ENCODE results near the gene CTU2. TPM values are rescaled to one million over a fixed set of nuclear protein-coding genes. Genes with fewer than 3 reads are reported as not detected.
A peak's percentile ranks its signal among the peaks of the same experiment; 100 is the strongest.

Gene CTU2
- total RNA-seq, 3 donors from 2014 or later (not counting 1 experiment from before 2014, with no cell fraction given) = 36.6 to 43.3 (median 39.9) TPM

DNA sequence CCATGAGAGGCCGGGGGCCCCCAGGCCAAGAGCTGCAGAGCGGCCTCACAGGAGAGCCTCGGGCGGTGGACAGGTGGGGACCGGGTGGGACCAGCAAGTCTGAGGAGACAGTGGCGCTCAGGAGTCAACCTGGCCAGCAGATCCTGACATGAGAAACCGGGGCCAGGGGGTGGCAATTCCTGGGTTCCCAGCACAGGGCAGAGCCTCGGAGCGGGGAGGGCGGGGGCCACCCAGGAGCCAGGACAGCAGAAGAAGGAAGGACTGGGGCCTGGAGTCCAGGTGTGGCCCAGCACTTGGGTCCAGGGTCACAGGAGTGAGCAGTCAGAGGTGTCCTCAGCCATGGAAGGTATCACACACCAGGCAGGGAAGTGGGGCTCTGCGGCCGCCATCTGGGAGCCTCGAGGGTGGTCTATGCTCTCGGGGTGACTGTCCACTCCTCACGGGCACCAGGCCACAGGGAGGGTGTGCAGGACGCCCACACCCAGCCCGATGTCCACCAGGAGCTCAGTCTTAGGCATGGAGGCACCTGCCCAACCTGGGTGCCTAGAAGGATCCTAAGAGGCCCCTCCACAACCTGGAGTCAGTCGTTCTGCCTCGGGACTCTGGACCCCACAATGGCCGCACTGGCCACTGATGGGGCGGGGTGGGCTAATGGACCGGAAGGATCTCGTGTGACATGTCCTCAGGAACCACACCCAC lies 49.6 kb downstream of the CTU2 start:
- Mint-ChIP-seq H3K4me3 (no peak overlapping the region), H3K27me3 (ENCODE audit: low read depth in 2 of 2) (no peaks in the 10 kb centered on the region), H3K36me3 (no peaks in the 10 kb centered on the region), H3K27ac (no peak overlapping the region), H3K4me1 (peaks cover 16 to 27% of the 10 kb centered on the region in 2 donors), H3K9me3 (no peaks in the 10 kb centered on the region)
- peaks cover 37% of the 10 kb centered on the region for H3K4me1 ChIP-seq (ENCODE audit: control insufficient read depth, insufficient read depth, low read length)
- peaks cover 4% of the 10 kb centered on the region for H3K36me3 ChIP-seq (ENCODE audit: control insufficient read depth, insufficient read depth, low read length)
- TF ChIP-seq, protein P1, sequence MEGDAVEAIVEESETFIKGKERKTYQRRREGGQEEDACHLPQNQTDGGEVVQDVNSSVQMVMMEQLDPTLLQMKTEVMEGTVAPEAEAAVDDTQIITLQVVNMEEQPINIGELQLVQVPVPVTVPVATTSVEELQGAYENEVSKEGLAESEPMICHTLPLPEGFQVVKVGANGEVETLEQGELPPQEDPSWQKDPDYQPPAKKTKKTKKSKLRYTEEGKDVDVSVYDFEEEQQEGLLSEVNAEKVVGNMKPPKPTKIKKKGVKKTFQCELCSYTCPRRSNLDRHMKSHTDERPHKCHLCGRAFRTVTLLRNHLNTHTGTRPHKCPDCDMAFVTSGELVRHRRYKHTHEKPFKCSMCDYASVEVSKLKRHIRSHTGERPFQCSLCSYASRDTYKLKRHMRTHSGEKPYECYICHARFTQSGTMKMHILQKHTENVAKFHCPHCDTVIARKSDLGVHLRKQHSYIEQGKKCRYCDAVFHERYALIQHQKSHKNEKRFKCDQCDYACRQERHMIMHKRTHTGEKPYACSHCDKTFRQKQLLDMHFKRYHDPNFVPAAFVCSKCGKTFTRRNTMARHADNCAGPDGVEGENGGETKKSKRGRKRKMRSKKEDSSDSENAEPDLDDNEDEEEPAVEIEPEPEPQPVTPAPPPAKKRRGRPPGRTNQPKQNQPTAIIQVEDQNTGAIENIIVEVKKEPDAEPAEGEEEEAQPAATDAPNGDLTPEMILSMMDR (IDR thresholded peaks at IDR 0.05) = no peak
- DNase-seq = no peak
- H3K4me3 ChIP-seq (ENCODE audit: low read length) = no peak overlapping the region
- no peaks in the 10 kb centered on the region for H3K9me3 ChIP-seq (ENCODE audit: control insufficient read depth, insufficient read depth, low read length)
- H3K27ac ChIP-seq (ENCODE audit: low read length) = no peak overlapping the region
- no peaks in the 10 kb centered on the region for H3K27me3 ChIP-seq (ENCODE audit: control insufficient read depth, insufficient read depth, low read length)
- no peak for ATAC-seq
- WGBS (ENCODE audit: insufficient coverage) = 90% methylated on average over 23 of the region's 23 CpGs
- intact Hi-C loops (cut with micrococcal nuclease) = no loop called here

DNA sequence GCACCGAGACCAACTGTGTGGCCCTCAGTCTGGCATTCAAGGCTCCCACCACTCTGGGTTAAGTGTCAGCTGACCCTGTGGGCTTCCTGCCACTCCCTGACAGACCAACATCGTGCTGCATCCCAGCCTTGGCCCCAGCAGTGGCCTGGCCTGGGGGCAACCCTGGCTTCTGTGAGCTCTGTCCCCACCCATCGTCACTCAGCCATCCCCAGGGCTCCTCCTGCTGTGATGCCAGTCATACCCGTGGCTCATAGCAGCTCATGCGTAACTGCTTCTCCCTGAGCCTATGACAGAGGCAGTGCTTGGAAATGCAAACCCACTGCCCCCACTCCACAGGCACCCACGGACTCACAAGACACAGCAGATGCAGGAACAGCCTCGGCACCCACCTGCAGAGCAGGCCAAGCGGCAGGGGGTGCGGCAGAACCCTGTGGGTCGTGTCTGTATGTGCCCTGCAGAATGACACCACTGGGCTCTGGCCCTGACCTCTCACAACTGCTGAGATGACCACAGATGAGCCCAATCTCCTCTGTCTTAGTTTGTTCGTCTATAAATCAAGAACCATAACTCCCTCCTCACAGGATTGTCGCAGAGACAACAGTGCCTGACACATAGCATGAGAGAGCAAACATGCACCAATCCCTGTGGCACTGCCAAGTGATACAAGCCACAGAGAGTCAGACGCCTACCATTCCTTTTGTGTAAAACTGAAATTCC lies 52.1 kb downstream of the CTU2 start:
- peaks cover 16 to 24% of the 10 kb centered on the region in 2 donors for H3K4me1 Mint-ChIP-seq
- Histone ChIP-seq H3K27ac (ENCODE audit: low read length) (no peak overlapping the region), H3K27me3 (ENCODE audit: control insufficient read depth, insufficient read depth, low read length) (no peaks in the 10 kb centered on the region), H3K36me3 (ENCODE audit: control insufficient read depth, insufficient read depth, low read length) (no peaks in the 10 kb centered on the region), H3K9me3 (ENCODE audit: control insufficient read depth, insufficient read depth, low read length) (no peaks in the 10 kb centered on the region), H3K4me1 (ENCODE audit: control insufficient read depth, insufficient read depth, low read length) (peaks cover 39% of the 10 kb centered on the region), H3K4me3 (ENCODE audit: low read length) (no peak overlapping the region)
- TF ChIP-seq, protein P1 (IDR thresholded peaks at IDR 0.05) = no peak
- DNase-seq (no peak), ATAC-seq (no peak)
- intact Hi-C loops (cut with micrococcal nuclease) = no loop called here
- H3K9me3 Mint-ChIP-seq = no peaks in the 10 kb centered on the region
- H3K27ac Mint-ChIP-seq = peak overlapping the region in 1 of 2 donors; percentile 63
- 76% methylated on average over 13 of the region's 13 CpGs for WGBS (ENCODE audit: insufficient coverage)
- no peak overlapping the region for H3K4me3 Mint-ChIP-seq
- H3K36me3 Mint-ChIP-seq = no peaks in the 10 kb centered on the region
- no peaks in the 10 kb centered on the region for H3K27me3 Mint-ChIP-seq (ENCODE audit: low read depth in 2 of 2)

DNA sequence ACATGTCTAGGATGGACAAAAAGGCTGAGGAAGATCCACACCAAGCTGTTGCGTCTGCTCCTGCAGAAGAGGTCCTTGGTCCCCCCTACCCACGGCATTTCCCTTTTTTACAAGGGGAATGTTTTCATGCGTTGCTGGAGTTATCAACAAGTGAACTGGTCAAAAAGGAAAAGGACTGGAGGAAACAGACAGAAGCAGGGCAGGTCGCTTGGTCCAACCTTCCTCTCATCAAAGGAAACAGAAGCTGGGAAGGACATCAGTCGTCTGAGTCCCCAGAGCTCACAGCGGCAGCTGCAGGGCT lies 52.6 kb downstream of the CTU2 start:
- 91% methylated on average over 6 of the region's 6 CpGs for WGBS (ENCODE audit: insufficient coverage)
- Mint-ChIP-seq H3K9me3 (no peaks in the 10 kb centered on the region), H3K4me1 (peaks cover 12 to 19% of the 10 kb centered on the region in 2 donors), H3K27ac (peak overlapping the region in 1 of 2 donors; percentile 63), H3K4me3 (no peak overlapping the region), H3K36me3 (no peaks in the 10 kb centered on the region), H3K27me3 (ENCODE audit: low read depth in 2 of 2) (no peaks in the 10 kb centered on the region)
- Histone ChIP-seq H3K27me3 (ENCODE audit: control insufficient read depth, insufficient read depth, low read length) (no peaks in the 10 kb centered on the region), H3K4me1 (ENCODE audit: control insufficient read depth, insufficient read depth, low read length) (peaks cover 36% of the 10 kb centered on the region), H3K9me3 (ENCODE audit: control insufficient read depth, insufficient read depth, low read length) (no peaks in the 10 kb centered on the region), H3K4me3 (ENCODE audit: low read length) (no peak overlapping the region), H3K36me3 (ENCODE audit: control insufficient read depth, insufficient read depth, low read length) (peaks cover 4% of the 10 kb centered on the region), H3K27ac (ENCODE audit: low read length) (no peak overlapping the region)
- intact Hi-C loops (cut with micrococcal nuclease) = no loop called here
- ATAC-seq (no peak), DNase-seq (no peak)
- TF ChIP-seq, protein P1 (IDR thresholded peaks at IDR 0.05) = no peak
